GM21825 (cell line): Measurements from ENCODE around the gene NCKAP1.
"Not testable (repeated sequence)": the region's sequence is repeated elsewhere in the genome, so short reads cannot be mapped to it uniquely, and the experiment has no call there.

ENCODE experiments used
- ATAC-seq: cut with Tn5 transposase; IDR thresholded peaks from one replicate; pipeline ENCODE4 v1.9.1; 2021; ENCODE audit warnings: mild to moderate bottlenecking, moderate library complexity; ENCODE audit not compliant: unreplicated experiment

NCKAP1 gene, protein sequence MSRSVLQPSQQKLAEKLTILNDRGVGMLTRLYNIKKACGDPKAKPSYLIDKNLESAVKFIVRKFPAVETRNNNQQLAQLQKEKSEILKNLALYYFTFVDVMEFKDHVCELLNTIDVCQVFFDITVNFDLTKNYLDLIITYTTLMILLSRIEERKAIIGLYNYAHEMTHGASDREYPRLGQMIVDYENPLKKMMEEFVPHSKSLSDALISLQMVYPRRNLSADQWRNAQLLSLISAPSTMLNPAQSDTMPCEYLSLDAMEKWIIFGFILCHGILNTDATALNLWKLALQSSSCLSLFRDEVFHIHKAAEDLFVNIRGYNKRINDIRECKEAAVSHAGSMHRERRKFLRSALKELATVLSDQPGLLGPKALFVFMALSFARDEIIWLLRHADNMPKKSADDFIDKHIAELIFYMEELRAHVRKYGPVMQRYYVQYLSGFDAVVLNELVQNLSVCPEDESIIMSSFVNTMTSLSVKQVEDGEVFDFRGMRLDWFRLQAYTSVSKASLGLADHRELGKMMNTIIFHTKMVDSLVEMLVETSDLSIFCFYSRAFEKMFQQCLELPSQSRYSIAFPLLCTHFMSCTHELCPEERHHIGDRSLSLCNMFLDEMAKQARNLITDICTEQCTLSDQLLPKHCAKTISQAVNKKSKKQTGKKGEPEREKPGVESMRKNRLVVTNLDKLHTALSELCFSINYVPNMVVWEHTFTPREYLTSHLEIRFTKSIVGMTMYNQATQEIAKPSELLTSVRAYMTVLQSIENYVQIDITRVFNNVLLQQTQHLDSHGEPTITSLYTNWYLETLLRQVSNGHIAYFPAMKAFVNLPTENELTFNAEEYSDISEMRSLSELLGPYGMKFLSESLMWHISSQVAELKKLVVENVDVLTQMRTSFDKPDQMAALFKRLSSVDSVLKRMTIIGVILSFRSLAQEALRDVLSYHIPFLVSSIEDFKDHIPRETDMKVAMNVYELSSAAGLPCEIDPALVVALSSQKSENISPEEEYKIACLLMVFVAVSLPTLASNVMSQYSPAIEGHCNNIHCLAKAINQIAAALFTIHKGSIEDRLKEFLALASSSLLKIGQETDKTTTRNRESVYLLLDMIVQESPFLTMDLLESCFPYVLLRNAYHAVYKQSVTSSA

DNA sequence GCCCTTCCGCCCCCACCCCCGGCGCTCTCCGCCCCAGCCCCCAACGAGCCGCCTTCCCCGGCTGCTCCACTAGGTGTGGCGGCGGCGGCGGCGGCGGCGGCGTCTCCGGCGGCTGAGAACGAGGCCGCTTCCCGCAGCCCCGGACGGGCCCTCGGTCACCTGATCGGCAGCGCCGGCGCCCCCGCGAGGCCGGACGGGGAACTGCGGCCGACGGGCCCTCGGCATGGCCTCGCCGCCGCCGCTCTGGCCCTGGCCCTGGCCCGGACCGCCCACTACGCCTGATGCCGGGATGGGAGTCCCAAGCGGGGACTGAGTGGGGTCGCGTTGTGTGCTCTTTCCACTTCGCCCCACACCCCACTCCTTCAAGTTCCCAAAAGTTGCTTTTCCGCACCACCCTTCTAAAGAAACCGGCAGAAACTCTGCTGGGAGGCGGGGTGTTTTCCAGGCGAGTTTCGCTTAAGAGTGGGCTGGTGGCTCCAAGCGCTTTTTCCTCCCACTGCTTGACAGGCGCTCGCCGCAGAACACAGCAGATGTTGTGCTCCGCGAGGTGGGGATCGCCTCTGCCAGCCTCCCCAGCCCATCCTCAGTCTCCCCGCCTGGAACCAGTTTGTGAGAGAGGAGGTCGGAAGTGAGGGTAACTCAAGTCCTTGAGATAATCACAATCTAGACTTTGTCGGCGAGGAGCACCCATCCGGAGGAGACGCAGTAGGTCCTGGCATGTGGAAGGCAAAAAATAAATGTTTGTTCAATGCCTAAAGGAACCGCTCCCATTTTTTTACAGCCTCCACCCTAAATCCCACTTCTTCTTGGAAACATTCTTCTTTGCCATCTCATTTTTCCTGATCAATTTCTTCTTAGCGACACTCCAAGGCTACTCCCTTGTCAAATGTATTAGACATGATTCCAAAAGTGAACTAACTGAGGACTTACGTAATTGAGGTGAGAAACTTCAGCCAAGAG is at the start of gene NCKAP1:
NCKAP1 (minus strand) TSS at position 117 of the 960 bp plus-strand sequence. CDS start 358 bp downstream, outside the sequence.
- peak; percentile 80 for ATAC-seq

DNA sequence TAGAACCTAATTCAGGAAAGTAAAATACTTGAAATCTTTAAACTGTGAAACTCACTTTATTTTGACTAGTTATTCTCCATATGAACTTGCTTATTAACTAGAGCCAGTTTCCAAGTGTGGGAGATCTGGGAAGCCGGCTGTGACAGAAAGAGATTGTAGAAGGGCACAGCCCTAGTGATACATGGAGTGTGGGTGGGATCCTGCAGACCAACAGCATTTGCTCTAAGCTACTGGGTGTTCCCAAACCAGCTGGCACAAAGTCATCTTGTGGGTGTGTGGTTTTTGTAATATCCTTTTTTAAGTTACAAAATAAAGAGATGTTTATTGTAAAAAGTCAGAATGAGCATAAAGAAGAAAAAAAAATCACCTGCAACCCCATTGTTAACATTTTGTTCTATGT is 43.7 kb upstream of the NCKAP1 start:
- ATAC-seq = no peak

DNA sequence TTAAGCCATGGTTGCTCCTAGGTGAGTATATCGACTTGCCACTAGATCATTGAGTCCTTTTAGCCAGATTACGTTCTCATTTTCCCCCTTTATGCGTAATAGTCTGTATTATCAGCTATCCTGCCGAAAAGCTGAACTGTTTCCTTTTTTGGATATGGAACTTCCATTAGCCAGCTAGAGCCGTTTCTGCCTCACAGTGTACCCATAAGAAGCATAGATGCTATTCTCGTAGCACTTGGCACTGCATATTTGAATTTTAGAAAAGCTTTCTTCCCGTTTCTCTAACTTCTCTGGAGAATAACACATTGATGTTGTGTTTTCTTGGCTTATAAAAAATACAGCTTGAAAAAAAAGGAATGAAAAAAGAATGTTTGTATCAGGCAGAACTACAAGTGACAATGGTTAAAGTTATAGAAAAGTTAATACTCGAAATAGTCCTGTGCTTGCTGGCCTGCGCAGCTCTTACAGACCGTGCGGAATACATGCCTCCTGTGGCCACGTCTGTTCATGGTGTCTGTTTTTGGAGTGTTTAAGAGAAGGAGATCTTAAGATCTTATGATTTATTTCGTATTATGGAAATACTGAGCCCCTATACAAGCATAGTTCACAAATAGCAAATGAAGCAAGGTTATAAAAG is 41.0 kb upstream of the NCKAP1 start:
- peak; percentile 16 for ATAC-seq

DNA sequence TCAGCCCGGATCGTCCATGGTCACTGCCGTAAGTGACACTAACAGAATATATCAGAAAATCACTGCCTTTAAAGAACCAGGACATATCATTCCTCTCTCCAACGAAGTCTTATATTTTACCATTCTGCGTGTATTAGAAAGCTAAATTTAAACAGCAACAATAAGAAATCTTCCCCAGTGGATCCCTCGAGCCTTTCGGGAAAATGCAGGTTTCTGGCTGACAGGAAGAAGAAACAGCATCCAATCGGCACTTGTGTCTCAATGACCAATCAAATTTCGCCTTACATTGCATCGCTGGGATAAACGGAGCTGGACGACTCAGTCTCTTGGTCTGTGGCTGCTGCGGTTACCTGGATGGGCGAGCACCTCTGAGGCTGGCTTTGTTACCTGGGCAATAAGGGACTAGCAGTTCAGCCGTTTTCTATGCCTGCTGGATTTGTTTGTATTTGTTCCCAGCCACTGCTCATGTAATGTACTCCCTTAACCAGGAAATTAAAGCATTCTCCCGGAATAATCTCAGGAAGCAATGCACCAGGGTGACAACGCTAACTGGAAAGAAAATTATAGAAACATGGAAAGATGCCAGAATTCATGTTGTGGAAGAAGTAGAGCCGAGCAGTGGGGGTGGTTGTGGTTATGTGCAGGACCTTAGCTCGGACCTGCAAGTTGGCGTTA is 40.3 kb upstream of the NCKAP1 start, which contains the start of gene DUSP19:
DUSP19 (plus strand) TSS at position 284 of the 675 bp plus-strand sequence; CDS start at position 471, 187 bp downstream.
- ATAC-seq = peak; percentile 94

DNA sequence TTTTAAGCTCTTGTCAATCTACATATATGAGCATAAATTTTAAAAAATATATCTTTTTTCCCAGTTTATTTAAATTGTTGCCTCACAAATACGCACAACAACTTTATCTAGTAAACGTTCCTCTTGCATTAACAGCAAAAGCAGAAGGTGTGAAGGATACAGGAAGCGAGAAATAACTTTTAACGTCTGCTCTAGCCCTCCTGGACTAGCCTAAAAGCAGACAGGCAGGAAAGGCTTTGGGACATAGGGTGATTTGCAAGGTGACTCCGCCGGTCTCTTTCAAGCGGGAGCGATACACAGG is 39.9 kb upstream of the NCKAP1 start:
- ATAC-seq = peak; percentile 45

DNA sequence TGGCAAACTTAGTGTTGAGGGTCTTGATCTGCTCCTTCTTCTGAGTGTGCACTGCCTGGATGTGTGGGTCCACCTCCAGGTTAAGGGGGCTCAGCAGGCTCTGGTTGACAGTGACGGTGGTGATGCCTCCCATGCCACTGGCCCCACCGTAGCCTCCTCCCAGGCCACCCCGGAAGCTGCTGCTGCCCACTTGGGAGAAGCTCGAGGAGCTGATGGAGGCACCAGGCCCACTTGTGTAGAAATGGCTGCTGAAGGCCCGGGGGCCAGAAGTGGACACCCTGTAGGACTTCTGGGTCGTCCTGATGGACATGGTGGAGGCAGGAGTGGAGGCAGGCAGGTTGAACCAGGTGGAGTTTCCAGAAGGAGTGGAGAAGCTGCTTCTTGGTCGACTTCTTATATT is 33.9 kb upstream of the NCKAP1 start:
- no peak for ATAC-seq

DNA sequence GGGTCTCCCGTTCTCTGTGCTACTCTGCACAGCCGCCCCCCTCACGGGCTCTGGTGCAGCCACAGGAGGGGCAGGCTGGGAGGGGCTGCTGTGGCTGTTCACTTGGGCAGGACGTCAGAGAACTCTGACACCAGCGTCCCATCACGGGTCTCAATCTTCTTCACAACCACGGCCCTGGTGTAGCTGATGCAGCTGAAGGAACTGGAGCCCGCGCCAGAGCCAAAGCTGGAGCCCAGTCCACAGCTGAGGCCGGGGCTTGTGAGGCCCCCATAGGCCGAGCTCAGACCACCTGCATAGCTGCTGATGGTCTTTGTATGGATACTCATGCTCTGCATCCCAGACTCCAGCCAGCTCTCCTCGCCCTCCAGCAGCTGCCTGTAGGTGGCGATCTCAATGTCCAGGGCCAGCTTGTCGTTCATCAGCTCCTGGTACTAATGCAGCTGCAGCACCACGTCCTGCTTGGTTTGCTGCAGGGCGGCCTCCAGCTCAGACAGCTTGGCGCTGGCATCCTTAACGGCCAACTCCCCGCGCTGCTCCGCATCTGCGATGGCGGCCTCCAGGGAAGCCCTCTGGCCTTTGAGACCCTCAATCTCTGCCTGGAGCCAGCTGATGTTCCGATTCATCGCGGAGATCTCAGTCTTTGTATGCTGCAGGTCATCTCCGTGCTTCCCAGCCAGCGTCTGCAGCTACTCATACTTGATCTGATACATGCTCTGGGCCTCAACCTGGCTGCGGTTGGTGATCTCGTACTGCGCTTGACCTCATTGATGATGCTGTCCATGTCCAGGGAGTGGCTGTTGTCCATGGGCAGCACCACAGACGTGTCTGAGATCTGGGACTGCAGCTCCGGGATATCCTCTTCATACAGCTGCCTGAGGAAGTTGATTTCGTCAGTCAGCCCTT is 32.9 kb upstream of the NCKAP1 start:
- ATAC-seq = no peak

DNA sequence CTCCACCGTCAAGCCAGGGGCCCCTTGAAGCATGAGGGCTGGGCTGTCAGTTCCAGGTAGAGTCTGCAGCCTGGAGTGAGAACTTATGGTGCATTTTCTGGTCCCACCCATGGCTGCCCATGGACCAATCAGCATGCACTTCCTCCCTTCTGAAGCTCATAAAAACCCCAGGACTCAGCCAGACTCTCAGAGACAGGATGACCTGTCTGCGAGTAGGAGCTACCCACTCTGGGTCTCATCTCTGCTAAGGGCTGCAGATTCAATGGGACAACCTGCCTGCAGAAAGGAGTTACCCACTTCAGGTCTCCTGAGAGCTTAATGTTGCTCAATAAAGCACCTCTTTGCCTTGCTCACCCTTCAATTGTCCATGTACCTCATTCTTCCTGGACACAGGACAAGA is 30.9 kb upstream of the NCKAP1 start:
- no peak for ATAC-seq

DNA sequence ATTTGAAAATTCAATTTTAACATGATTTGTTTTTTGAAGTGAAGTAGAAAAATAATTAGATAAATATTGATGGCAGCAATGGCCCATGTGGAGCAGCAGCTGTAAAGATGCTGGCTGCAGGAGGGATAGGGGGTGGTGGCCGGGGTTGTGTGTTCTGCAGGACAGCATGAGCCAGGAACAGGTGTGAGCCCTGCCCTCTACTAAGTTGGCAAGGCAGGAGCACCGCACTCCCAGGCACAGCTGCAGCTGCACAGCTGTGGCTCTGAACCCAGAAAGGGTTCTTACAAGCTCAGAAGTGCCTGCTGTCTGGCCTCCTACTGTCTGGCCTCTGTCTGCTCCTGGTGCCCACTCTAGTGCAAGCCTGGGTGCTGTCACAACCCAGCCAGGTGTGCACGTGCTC is 30.3 kb upstream of the NCKAP1 start:
- ATAC-seq = no peak

DNA sequence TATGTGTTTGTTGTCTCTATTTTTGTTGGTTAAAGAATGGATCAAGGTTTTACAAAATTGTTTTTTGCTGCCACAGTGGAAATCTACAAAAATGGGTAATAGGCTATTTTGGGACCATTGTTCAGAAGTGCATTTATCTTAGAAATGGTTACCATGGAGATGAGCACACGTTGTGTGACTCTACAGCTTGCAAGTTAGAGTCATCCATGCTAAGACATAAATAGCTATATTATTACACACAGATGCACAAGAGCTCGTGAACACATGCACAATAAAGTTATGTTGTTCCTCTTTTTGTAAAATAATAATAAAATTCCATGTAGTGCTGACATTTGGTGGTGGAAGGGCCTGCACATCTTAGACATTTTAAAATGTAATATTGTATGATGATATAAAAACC is 24.8 kb upstream of the NCKAP1 start:
- peak; percentile 66 for ATAC-seq

DNA sequence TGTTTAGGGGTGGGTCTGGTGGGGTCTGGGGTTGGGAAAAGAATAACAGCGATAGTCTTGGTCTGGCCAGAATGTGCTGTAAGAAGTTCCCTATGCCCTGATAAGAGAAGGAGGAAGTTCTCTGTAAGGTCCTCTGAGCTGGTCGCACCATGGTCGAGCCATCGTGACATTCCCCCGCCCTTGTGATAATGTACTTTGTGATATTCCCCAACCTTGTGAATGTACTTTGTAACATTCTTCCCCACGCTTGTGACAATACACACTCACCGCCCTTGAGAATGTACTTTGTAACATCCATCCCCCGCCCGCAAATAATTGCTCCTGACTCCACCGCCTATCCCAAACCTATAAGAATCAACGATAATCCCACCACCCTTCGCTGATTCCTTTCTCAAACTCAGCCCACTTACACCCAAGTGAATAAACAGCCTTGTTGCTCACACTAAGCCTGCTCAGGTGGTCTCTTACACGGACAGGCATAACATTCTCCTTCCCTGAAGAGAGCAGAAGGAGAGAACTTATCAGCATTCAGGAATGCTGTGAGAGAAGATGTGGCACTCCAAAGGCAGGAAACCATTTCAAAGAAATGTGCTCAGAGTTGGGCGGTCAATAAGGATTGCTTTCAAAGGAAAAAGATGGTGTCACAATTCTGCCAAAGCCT is 22.4 kb upstream of the NCKAP1 start:
- no peak for ATAC-seq

DNA sequence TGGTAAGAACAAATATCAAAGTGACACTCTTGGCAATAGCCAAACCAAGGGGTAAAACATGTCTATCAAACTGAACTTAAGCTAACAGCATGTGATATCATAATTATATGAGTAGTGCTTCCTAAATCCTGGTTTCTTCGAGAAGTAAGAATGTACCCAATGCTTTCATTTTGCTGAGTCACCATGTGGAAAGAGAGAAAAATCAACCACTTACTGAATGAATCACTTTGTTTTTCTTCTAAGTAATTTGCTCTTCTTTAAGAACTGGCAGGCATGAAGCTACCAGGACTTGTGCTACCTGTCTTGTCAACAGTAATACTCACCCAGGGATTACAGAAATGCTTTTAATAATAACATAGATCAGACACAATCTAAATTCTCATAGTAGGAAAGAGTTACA is 21.3 kb upstream of the NCKAP1 start:
- ATAC-seq = no peak

DNA sequence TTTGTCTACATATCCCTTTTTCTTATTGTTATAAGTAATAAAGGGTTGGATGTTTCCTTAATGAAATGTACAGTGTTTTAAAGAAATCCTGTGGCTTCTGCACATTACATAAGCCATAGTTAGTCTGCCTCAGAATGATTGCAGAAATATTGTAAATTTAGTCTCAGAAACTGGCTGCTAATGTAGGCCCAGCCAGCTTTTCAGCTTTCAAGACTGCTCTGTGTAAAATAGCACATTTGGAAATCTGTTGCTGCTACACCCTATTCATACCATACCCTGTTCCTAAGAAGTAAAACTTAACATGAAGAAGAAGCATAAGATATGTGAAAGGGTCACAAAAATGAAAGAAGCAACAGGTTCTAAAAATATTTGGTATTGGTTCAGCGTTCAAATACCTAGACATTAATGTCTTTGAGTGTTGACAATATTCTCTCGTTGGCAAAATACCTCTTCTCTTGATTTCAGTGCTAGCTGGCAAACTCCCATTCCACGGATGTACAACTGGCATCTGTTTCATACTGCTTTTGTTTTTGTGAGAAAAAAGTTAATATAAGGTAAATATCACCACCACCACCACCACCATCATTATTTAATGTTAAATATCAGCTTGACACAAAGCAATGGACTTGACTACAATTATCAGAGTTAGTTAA is 19.2 kb upstream of the NCKAP1 start:
- ATAC-seq = peak; percentile 44

DNA sequence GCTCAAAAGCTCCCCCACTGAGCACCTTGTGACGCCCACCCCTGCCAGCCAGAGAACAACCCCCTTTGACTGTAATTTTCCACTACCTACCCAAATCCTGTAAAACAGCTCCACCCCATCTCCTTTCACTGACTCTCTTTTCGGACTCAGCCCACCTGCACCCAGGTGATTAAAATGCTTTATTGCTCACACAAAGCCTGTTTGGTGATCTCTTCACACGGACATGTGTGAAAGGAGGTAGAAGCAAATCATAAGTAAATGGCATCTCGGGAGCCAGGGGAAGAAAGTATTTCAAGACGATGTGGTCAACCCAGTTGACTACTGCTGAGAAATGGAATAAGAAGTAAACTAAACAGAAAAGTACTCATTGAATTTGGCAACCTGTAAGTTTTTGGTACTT is 11.2 kb upstream of the NCKAP1 start:
- no peak for ATAC-seq

DNA sequence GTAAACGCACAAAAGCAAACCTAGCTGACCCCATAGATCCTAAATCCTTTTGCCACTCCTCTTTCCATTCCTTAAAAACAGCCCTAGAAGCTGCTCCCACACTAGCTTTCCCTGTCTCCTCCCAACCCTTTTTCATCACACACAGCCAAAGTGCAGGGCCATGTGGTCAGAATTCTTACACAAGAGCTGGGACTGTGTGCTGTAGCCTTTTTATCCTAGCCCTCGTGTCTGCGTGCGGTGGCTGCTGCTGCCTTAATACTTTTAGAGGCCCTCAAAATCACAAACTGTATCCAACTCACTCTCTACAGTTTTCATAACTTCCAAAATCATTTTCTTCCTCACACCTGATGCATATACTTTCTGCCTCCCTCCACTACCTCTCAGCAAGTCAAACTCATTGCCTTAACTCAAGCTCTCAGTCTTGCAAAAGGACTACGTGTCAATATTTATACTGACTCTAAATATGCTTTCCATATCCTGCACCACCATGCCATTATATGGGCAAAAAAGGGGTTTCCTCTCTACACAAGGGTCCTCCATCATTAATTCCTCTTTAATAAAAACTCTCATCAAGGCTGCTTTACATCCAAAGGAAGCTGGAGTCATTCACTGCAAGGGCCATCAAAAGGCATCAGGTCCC is 9.3 kb upstream of the NCKAP1 start:
- ATAC-seq = not testable (repeated sequence)

DNA sequence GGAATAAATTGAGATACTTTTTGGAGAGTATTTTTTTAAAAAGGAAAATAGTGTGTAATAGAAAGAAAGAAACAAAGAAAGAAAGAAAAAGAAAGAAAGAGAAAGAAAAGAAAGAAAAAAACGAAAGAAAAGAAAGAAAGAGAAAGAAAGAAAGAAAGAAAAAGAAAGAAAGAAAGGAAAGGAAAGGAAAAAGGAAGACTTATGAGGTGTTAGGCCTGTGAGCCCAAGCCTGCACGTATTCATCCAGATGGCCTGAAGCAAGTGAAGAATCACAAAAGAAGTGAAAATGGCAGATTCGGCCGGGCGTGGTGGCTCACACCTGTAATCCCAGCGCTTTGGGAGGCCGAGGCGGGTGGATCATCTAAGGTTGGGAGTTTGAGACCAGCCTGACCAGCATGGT is 5.3 kb upstream of the NCKAP1 start:
- ATAC-seq = not testable (repeated sequence)

DNA sequence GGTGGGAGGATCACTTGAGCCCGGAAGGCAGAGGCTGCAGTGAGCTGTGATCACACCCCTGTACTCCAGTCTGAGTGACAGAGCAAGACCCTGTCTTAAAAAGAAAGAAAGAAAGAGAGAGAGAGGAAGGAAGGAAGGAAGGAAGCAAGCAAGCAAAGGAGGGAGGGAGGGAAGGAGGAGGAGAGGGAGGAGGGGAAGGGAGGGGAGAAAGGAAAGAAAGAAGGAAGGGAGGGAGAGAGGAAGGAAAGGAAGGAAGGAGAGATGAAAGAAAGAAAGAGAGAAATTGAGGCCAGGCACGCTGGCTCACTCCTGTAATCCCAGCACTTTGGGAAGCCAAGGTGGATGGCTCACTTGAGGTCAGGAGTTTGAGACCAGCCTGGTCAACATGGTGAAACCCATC is 2.3 kb upstream of the NCKAP1 start:
- no peak for ATAC-seq
